ENCODE results near the gene CCNA1.

Gene CCNA1

DNA sequence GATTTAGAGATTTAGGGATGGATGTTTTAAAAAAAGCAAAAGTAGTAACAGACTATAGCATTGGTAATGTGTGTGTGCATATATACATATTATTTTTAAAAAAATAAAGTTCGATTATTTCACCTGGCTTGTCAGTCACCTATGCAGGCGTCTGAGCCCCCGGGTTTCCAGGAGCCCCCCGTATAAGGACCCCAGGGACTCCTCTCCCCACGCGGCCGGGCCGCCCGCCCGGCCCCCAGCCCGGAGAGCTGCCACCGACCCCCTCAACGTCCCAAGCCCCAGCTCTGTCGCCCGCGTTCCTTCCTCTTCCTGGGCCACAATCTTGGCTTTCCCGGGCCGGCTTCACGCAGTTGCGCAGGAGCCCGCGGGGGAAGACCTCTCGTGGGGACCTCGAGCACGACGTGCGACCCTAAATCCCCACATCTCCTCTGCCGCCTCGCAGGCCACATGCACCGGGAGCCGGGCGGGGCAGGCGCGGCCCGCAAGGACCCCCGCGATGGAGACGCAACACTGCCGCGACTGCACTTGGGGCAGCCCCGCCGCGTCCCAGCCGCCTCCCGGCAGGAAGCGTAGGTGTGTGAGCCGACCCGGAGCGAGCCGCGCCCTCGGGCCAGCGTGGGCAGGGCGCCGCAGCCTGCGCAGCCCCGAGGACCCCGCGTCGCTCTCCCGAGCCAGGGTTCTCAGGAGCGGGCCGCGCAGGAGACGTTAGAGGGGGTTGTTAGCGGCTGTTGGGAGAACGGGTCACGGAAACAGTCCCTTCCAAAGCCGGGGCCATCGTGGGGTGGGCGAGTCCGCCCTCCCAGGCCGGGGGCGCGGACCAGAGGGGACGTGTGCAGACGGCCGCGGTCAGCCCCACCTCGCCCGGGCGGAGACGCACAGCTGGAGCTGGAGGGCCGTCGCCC lies 840 bp upstream of the CCNA1 start:
- TF ChIP-seq GATA1 (IDR thresholded peaks at IDR 0.05; ENCODE audit: low read depth, low read length): no peak
- no peak for TF ChIP-seq POLR2A (IDR thresholded peaks at IDR 0.05; ENCODE audit: low read length)
- no peak for DNase-seq

DNA sequence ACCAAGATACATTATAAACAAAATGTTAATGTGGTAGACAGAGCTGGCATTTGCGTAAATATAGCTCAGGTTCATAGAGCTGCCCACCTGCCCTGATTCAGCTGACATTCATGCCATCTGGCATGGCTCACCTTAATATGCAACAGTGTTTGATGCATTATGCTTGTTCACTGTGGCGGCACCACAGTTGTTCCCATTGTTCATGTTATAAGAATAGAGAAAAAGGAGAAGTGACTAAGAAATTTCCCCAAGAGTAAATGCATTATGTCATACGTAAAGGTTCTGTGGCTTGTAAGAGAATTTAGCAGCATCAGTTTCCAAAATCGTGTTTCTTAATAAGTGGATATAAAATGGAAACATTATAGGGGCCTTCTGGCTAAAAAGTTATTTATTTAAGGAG lies 4.5 kb downstream of the CCNA1 start:
- TF ChIP-seq GATA1 (IDR thresholded peaks at IDR 0.05; ENCODE audit: low read depth, low read length) (no peak), POLR2A (IDR thresholded peaks at IDR 0.05; ENCODE audit: low read length) (no peak)
- DNase-seq: no peak

GRCh38 chr13:36438594-36439483 lies 6.5 kb downstream of the CCNA1 start:
- TF ChIP-seq GATA1 (IDR thresholded peaks at IDR 0.05; ENCODE audit: low read depth, low read length) (no peak), POLR2A (IDR thresholded peaks at IDR 0.05; ENCODE audit: low read length) (no peak)
- DNase-seq: no peak

GRCh38 chr13:36445278-36445677 lies 13.0 kb downstream of the CCNA1 start:
- TF ChIP-seq GATA1 (IDR thresholded peaks at IDR 0.05; ENCODE audit: low read depth, low read length): no peak
- TF ChIP-seq POLR2A (IDR thresholded peaks at IDR 0.05; ENCODE audit: low read length): no peak
- DNase-seq: no peak

- no peak for TF ChIP-seq POLR2A (IDR thresholded peaks at IDR 0.05; ENCODE audit: low read length)
- TF ChIP-seq GATA1 (IDR thresholded peaks at IDR 0.05; ENCODE audit: low read depth, low read length): no peak
- DNase-seq: no peak
Measured at GRCh38 chr13:36445891-36446351, 13.6 kb downstream of the CCNA1 start.

DNA sequence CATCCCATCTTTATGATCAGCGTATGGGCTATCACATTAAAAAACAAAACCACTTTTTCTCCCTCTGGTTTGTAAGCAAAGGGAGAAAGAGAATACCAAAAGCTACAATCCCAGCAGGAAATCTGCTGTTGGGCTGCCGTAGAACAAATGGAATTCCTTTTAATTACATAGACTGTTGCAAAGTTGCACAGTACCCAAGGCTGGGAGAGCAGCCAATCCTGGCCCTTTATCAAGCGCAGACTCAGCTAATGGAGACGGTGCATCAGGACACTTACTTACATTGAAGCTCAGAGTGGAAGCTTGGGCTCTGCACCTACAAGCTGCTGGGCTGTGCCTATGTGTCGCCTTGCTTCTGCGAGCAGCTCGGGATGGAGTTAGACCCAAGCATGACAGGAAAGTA lies 15.2 kb downstream of the CCNA1 start:
- no peak for DNase-seq
- TF ChIP-seq GATA1 (IDR thresholded peaks at IDR 0.05; ENCODE audit: low read depth, low read length) (no peak), POLR2A (IDR thresholded peaks at IDR 0.05; ENCODE audit: low read length) (no peak)

GRCh38 chr13:36450534-36450933 lies 18.2 kb downstream of the CCNA1 start:
- TF ChIP-seq POLR2A (IDR thresholded peaks at IDR 0.05; ENCODE audit: low read length): no peak
- no peak for TF ChIP-seq GATA1 (IDR thresholded peaks at IDR 0.05; ENCODE audit: low read depth, low read length)
- DNase-seq: no peak

DNA sequence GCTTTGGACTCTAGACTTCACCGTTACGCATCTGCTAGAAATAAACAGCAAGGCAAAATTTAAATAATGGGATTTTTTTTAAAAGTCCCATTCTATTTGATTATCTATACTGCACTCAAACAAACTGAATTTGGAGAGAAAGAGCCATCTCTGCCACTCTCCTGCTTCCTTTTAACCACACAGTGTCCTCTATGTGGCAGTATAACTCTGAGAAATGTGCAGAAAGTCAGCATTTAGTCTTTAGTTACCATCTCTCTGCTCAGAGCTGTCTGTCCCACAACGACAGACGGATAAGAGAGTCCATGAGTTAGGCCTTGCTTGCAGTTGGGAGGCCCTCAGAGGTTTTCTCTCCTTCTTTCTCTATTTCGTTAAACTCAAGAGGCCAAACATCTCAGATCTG lies 21.2 kb downstream of the CCNA1 start:
- no peak for DNase-seq
- TF ChIP-seq GATA1 (IDR thresholded peaks at IDR 0.05; ENCODE audit: low read depth, low read length) (no peak), POLR2A (IDR thresholded peaks at IDR 0.05; ENCODE audit: low read length) (no peak)

DNA sequence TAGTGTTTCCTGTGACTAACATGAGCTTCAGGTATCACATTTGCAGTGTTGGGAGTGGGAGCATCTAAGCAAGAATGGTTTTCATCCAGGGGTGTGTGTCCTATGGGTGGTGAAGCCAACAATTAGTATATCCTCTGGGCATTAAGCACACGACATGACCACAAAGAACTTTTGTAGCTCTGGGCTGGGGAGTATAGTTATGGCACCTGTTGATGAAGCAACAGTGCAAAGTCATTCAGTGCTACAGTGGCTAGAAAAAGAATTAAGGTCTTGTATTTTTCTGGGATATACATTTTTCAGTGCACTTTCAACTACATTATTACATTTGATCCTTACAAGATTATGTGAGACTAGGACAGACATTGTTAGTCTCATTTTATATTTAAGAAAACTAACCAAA lies 21.8 kb downstream of the CCNA1 start:
- DNase-seq: no peak
- TF ChIP-seq GATA1 (IDR thresholded peaks at IDR 0.05; ENCODE audit: low read depth, low read length): no peak
- no peak for TF ChIP-seq POLR2A (IDR thresholded peaks at IDR 0.05; ENCODE audit: low read length)

GRCh38 chr13:36454987-36455386 lies 22.7 kb downstream of the CCNA1 start:
- no peak for TF ChIP-seq GATA1 (IDR thresholded peaks at IDR 0.05; ENCODE audit: low read depth, low read length)
- no peak for TF ChIP-seq POLR2A (IDR thresholded peaks at IDR 0.05; ENCODE audit: low read length)
- no peak for DNase-seq

GRCh38 chr13:36456577-36456976 lies 24.3 kb downstream of the CCNA1 start:
- TF ChIP-seq GATA1 (IDR thresholded peaks at IDR 0.05; ENCODE audit: low read depth, low read length): no peak
- no peak for TF ChIP-seq POLR2A (IDR thresholded peaks at IDR 0.05; ENCODE audit: low read length)
- DNase-seq: no peak

- TF ChIP-seq GATA1 (IDR thresholded peaks at IDR 0.05; ENCODE audit: low read depth, low read length): no peak
- no peak for TF ChIP-seq POLR2A (IDR thresholded peaks at IDR 0.05; ENCODE audit: low read length)
Measured at GRCh38 chr13:36461506-36461905, 29.2 kb downstream of the CCNA1 start.

GRCh38 chr13:36475468-36475867 lies 43.2 kb downstream of the CCNA1 start:
- DNase-seq: peak; percentile 18 to 19
- TF ChIP-seq POLR2A (IDR thresholded peaks at IDR 0.05; ENCODE audit: low read length): no peak
- no peak for TF ChIP-seq GATA1 (IDR thresholded peaks at IDR 0.05; ENCODE audit: low read depth, low read length)

More at GRCh38 chr13:36461506-36461905, 29.2 kb downstream of the CCNA1 start:
- DNase-seq: no peak

GRCh38 chr13:36476661-36477060 lies 44.4 kb downstream of the CCNA1 start:
- DNase-seq: no peak
- no peak for TF ChIP-seq GATA1 (IDR thresholded peaks at IDR 0.05; ENCODE audit: low read depth, low read length)
- no peak for TF ChIP-seq POLR2A (IDR thresholded peaks at IDR 0.05; ENCODE audit: low read length)

Measured in erythroblast (primary cell).